ENCODE data around the gene GGNBP2.

GGNBP2 gene

DNA sequence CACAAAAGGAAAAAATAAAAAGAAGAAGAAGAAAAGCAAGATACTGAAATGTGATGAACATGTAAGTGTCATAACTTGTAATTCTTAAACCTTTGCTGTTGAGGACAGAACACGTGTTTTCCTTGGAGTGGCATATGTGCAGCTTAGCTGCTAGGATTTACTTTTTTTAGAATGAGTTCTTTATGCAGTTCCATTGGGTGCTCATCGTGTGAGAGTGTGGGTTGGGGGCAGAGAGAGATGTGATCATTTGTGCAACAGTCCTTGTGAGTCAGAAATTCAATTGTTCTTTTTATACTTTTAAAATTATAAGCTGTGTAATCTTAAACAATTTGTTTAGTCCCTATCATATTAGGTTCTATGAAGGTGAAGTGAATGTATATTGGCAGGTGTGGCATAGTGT is 41.4 kb downstream of the GGNBP2 start:
- no peaks in the 10 kb centered on the region for H3K9me3 ChIP-seq (ENCODE audit: control insufficient read depth, low read length)
- H3K36me3 ChIP-seq (ENCODE audit: control insufficient read depth, insufficient read depth, low read length), result no peaks in the 10 kb centered on the region
- H3K27ac ChIP-seq, result no peak overlapping the region
- no peak for TF ChIP-seq CTCF (IDR thresholded peaks at IDR 0.05)
- peaks cover 2% of the 10 kb centered on the region for H3K4me1 ChIP-seq
- H3K27me3 ChIP-seq (ENCODE audit: control insufficient read depth, insufficient read depth, low read length), result no peaks in the 10 kb centered on the region
- no peak overlapping the region for H3K4me2 ChIP-seq (ENCODE audit: low read length)
- no peak overlapping the region for H2AFZ ChIP-seq
- H3K9ac ChIP-seq, result no peak overlapping the region
- no peaks in the 10 kb centered on the region for H3K79me2 ChIP-seq
- no peak overlapping the region for H3K4me3 ChIP-seq (ENCODE audit: low read depth, low read length)

DNA sequence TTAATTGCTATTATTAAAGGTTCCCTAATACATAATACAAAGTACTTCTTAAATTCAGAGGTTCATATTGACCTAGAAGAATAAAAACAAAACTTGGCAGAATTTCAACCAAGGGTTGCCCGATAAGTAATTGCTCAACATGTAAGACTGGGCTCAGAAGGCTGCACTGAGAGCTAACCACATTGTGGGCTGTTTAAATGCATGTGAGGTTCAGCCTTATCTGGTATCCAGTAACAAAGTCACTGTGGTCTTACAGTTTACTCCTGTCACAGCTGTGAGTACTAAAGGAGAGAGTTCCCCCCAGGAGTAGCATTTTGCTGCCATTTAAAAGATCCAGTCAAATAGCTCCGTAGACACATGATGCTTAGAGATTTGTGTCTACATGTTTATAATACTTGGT is 45.4 kb downstream of the GGNBP2 start:
- Histone ChIP-seq H3K9me3 (ENCODE audit: control insufficient read depth, low read length) (no peaks in the 10 kb centered on the region), H2AFZ (no peak overlapping the region), H3K27ac (no peak overlapping the region), H3K4me2 (ENCODE audit: low read length) (no peak overlapping the region), H3K4me1 (peaks cover 5% of the 10 kb centered on the region), H3K36me3 (ENCODE audit: control insufficient read depth, insufficient read depth, low read length) (no peaks in the 10 kb centered on the region), H3K4me3 (ENCODE audit: low read depth, low read length) (no peak overlapping the region), H3K27me3 (ENCODE audit: control insufficient read depth, insufficient read depth, low read length) (no peaks in the 10 kb centered on the region), H3K9ac (no peak overlapping the region), H3K79me2 (no peaks in the 10 kb centered on the region)
- TF ChIP-seq CTCF (IDR thresholded peaks at IDR 0.05), result no peak

DNA sequence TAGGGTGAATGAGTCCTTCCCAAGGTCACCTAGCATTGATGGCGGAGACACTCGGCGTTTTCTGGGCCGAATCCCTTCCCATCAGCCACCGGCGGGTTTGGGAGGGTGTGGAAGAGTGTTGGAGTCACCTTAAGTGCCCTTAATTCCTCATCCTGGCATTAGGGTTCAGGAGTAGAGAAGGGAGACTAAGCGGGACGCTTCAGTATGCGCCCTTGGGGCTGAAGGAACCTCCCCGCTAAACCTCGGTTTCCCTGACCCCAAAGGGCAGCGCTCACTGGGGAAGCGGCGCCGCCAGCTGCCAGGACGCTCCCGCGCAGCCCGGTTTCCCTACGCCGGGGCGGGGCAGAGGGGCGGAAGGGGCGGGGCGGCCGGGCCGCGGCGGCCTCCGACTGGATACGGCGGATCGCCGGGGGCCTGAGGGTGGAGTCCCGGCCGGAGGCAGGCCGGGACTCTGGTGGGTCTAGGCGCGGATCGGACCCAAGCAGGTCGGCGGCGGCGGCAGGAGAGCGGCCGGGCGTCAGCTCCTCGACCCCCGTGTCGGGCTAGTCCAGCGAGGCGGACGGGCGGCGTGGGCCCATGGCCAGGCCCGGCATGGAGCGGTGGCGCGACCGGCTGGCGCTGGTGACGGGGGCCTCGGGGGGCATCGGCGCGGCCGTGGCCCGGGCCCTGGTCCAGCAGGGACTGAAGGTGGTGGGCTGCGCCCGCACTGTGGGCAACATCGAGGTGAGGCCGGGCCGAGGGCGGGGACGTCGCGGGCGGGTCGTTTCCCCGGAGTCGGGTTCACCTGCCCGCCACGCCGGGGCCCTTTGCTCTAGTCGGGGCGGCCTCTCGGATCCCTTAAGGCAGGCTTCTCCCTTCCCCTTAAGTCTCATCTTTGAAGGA is 47.0 kb downstream of the GGNBP2 start, which contains the start of gene DHRS11:
DHRS11 (plus strand) TSS at position 446 of the 882 bp plus-strand sequence; CDS start at position 577, 131 bp downstream.
- H3K4me2 ChIP-seq (ENCODE audit: low read length), result peak within 1 kb of the TSS; percentile 89
- peak within 1 kb of the TSS; percentile 61 for H3K9ac ChIP-seq
- H3K4me3 ChIP-seq (ENCODE audit: low read depth, low read length), result peak within 1 kb of the TSS; percentile 68
- peak within 1 kb of the TSS; percentile 47 for H3K27ac ChIP-seq
- peak; percentile 25 for TF ChIP-seq CTCF (IDR thresholded peaks at IDR 0.05)
- no peaks in the 10 kb centered on the region for H3K9me3 ChIP-seq (ENCODE audit: control insufficient read depth, low read length)
- H3K4me1 ChIP-seq, result peaks cover 5% of the 10 kb centered on the region
- H3K79me2 ChIP-seq, result no peaks in the 10 kb centered on the region
- peak within 1 kb of the TSS; percentile 89 for H2AFZ ChIP-seq
- no peaks in the 10 kb centered on the region for H3K27me3 ChIP-seq (ENCODE audit: control insufficient read depth, insufficient read depth, low read length)
- no peaks in the 10 kb centered on the region for H3K36me3 ChIP-seq (ENCODE audit: control insufficient read depth, insufficient read depth, low read length)

GRCh38 chr17:36592316-36592715 is 47.6 kb downstream of the GGNBP2 start:
- Histone ChIP-seq H3K9me3 (ENCODE audit: control insufficient read depth, low read length) (no peaks in the 10 kb centered on the region), H3K9ac (no peak overlapping the region), H3K79me2 (no peaks in the 10 kb centered on the region), H3K4me1 (peaks cover 5% of the 10 kb centered on the region), H3K36me3 (ENCODE audit: control insufficient read depth, insufficient read depth, low read length) (no peaks in the 10 kb centered on the region), H3K4me2 (ENCODE audit: low read length) (peak overlapping the region; percentile 89), H3K4me3 (ENCODE audit: low read depth, low read length) (peak overlapping the region; percentile 68), H3K27me3 (ENCODE audit: control insufficient read depth, insufficient read depth, low read length) (no peaks in the 10 kb centered on the region), H2AFZ (peak overlapping the region; percentile 89), H3K27ac (no peak overlapping the region)
- TF ChIP-seq CTCF (IDR thresholded peaks at IDR 0.05), result no peak

Data from parathyroid adenoma (tissue), 2 donors.